Right renal cortex interstitium (tissue), 3 donors: Measurements from ENCODE around the gene RNF19B. TPM values are rescaled to one million over a fixed set of nuclear protein-coding genes. Genes with fewer than 3 reads are reported as not detected.

ENCODE experiments used
- DNase-seq, 3 donors: peaks; one replicate each; pipeline ENCODE4 v3.0.0-alpha.2; 2013; ENCODE audit warnings: low read depth in 3 of 3, low spot score in 2 of 3
- polyA plus RNA-seq, 3 donors: library from polyadenylated mRNA; unstranded; fragments of 120-200 nt; gene quantifications; one replicate each; pipeline ENCODE4 v1.2.1, GENCODE V29; 2013; ENCODE audit not compliant: insufficient read length in 3 of 3

The RNF19B gene
- polyA plus RNA-seq, 3 donors, result 18.1 to 19.1 (median 18.8) TPM

DNA sequence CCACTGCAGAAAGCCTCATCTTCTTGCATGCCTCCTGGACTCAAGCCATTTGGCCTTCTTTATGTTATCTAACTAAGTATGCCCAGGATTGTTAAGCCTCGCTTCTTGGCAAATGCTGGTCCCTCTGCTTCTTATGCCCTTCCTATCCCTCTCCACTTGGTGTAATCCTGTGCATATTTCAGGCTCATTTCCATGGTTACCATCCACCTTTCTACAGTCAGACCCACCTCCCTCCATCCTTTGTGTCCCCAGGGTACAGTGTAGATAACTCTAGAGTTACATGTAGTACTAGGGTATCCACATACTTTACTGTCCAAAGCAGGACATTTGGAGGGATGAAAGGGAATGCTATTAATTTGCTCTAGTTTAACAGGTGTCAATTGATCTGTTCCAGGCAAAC is 6.5 kb upstream of the RNF19B start:
- no peak for DNase-seq

GRCh38 chr1:32969566-32969965 is 5.0 kb upstream of the RNF19B start:
- no peak for DNase-seq

- no peak for DNase-seq
Measured at GRCh38 chr1:32967888-32968568, 3.4 kb upstream of the RNF19B start.

- DNase-seq, result no peak
Measured at GRCh38 chr1:32966900-32967299, 2.3 kb upstream of the RNF19B start.

- no peak for DNase-seq
Measured at GRCh38 chr1:32965251-32965747, 690 bp upstream of the RNF19B start.

- DNase-seq, result no peak
Measured at GRCh38 chr1:32963746-32964460, 706 bp downstream of the RNF19B start.

DNA sequence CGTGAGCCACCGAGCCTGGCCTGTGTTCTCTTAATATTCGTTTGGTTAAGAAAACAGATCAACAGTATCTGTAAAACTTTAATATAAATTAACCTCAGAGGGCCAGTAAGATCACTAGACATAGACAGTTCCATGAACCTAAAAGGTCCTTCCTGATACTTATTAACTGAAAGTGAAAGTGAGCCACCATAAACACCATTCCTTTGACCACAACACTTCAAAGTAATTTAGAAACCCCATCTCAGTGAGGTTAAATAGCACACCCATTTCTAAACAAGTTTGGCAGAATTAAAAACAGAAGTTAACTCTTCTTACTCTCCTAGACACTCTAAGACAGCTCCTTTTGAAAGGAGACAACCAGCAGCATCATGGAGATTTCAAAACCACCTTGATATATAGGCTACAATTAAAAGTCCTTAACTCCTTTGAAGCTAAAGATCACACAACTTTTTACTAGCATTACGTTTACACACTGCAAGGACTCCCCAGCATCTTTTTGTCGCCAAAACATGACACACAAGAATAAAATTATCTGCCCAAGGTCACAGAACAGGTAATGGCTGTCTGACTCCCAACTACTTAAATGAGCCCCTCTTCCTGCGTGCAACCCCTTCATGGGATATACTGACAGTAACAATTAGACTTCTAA is 2.2 kb downstream of the RNF19B start:
- no peak for DNase-seq

GRCh38 chr1:32960819-32961355 is 3.7 kb downstream of the RNF19B start:
- no peak for DNase-seq

- DNase-seq, result no peak
Measured at GRCh38 chr1:32960342-32960741, 4.3 kb downstream of the RNF19B start.

GRCh38 chr1:32958827-32959226 is 5.8 kb downstream of the RNF19B start:
- no peak for DNase-seq

DNA sequence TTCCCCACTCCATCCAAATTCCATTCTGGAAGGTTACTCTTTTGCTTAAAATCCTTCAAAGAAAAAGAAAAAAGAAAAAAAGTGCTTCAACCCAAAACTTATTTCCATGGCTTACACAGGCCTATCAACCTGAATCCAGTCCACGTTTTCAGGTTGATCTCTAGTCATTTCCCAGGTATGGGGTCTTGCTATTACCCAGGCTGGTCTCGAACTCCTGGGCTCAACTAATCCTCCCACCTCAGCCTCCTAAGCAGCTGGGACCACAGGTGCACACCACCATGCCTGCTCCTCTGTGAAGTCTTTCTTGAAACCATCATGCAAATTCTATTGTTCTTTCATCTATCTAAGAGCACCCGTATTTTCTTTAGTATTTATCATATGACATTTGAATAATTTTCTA is 7.6 kb downstream of the RNF19B start:
- DNase-seq, result no peak

DNA sequence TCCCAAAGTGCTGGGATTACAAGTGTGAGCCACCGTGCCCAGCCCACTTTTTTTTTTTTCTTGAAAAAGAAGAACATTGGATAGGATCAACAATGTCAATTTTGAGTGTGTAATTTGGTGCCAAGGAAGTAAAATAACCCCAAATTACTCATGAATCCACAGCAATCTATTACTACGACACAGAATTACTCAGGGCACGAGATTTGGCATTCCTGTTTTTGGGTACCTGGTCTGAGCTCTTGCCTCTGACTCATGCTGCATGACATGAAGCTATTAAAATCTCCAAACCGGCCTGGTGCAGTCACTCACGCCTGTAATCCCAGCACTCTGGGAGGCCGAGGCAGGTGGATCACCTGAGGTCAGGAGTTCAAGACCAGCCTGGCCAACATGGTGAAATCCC is 10.4 kb downstream of the RNF19B start:
- no peak for DNase-seq

DNA sequence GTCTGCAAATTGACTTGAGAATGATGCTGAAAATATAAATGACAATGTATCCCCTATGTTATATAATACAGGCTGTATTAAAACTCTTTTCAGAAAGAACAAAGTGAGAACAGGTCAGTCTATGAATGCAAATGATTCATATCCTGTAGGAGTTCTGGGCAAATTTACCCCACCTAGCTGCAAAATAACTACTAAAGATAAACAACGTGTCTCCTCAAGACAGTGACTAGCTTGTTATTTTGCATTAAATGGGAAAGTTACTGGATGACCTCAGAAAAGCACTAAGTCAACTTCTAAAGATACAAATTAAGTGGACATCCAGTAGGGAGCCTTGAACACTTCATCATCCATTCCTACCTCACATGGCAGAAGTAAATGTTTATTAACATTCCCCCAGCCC is 11.1 kb downstream of the RNF19B start:
- DNase-seq, result no peak

GRCh38 chr1:32949519-32949918 is 15.1 kb downstream of the RNF19B start:
- no peak for DNase-seq

GRCh38 chr1:32948905-32949304 is 15.7 kb downstream of the RNF19B start:
- DNase-seq, result no peak

- no peak for DNase-seq
Measured at GRCh38 chr1:32948390-32948722, 16.3 kb downstream of the RNF19B start.

- DNase-seq, result no peak
Measured at GRCh38 chr1:32947669-32948389, 16.8 kb downstream of the RNF19B start.

DNA sequence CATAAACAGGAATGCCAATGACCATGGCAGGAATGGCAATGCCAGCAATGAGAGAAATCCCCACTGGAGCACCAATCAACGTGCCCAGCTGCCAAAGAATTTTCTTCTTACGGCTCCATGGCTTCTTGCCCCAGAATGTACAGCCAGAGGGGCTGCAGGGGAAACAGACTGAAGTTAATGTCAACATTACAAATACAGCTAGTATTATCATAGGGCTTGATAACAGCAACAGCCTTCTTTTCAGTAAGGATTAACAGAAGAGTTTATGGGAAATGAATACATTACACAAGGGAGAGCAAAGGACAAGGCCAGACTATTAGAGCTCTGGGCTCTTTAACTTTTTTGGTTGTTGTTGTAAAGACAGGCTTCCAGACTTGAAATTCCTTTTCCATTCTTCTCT is 18.2 kb downstream of the RNF19B start:
- no peak for DNase-seq

GRCh38 chr1:32944180-32944579 is 20.4 kb downstream of the RNF19B start:
- DNase-seq, result no peak

GRCh38 chr1:32939655-32940371 is 24.8 kb downstream of the RNF19B start:
- DNase-seq, result no peak
